Endothelial cell (in vitro differentiated cells): ENCODE data around the gene NOL7. TPM values are rescaled to one million over a fixed set of nuclear protein-coding genes. Genes with fewer than 3 reads are reported as not detected.

Source experiments
- DNase-seq: peaks from one replicate; pipeline ENCODE4 v3.0.0; 2021; ENCODE audit warnings: low spot score
- H3K27ac Mint-ChIP-seq: one replicate; pipeline ENCODE4 v1.8.0; 2021; ENCODE audit warnings: mixed read lengths, inconsistent platforms; ENCODE audit not compliant: unreplicated experiment
- H3K27me3 Mint-ChIP-seq: one replicate; pipeline ENCODE4 v1.8.0; 2021; ENCODE audit warnings: mild to moderate bottlenecking, moderate library complexity, mixed read lengths, inconsistent platforms; ENCODE audit not compliant: unreplicated experiment
- H3K36me3 Mint-ChIP-seq: one replicate; pipeline ENCODE4 v1.8.0; 2021; ENCODE audit warnings: mild to moderate bottlenecking, low read depth, mixed read lengths, inconsistent platforms; ENCODE audit not compliant: unreplicated experiment
- H3K4me1 Mint-ChIP-seq: one replicate; pipeline ENCODE4 v1.8.0; 2021; ENCODE audit warnings: mild to moderate bottlenecking, mixed read lengths, inconsistent platforms; ENCODE audit not compliant: unreplicated experiment
- H3K4me3 Mint-ChIP-seq: one replicate; pipeline ENCODE4 v1.8.0; 2021; ENCODE audit warnings: mild to moderate bottlenecking, mixed read lengths, inconsistent platforms; ENCODE audit not compliant: unreplicated experiment
- H3K9me3 Mint-ChIP-seq: one replicate; pipeline ENCODE4 v1.8.0; 2021; ENCODE audit warnings: mixed read lengths, inconsistent platforms; ENCODE audit not compliant: unreplicated experiment
- CTCF ChIP-seq: fragments of 200-600 bp; sonication (generic); IDR thresholded peaks from one replicate; pipeline ENCODE4 v1.5.0; 2021; ENCODE audit warnings: antibody characterized with exemption; ENCODE audit not compliant: unreplicated experiment
- total RNA-seq: library from RNA; stranded (reverse); fragmentation: NEBNext Ultra II Directional; extraction: Animal tissue kit (Norgen Biotek cat#: 25700); gene quantifications from one replicate; pipeline ENCODE4 v1.2.1, GENCODE V29; 2021; ENCODE audit not compliant: unreplicated experiment

NOL7 gene
- total RNA-seq, 1 donor from 2014 or later = 43.5 TPM

- no peak for DNase-seq
- Mint-ChIP-seq H3K4me3 (no peak overlapping the region), H3K27ac (peak overlapping the region; percentile 4), H3K4me1 (peaks cover 42% of the 10 kb centered on the region), H3K9me3 (no peaks in the 10 kb centered on the region), H3K27me3 (peaks cover 3% of the 10 kb centered on the region), H3K36me3 (no peaks in the 10 kb centered on the region)
- TF ChIP-seq CTCF = no peak
Observed at GRCh38 chr6:13662651-13663334, 47.7 kb downstream of the NOL7 start.

GRCh38 chr6:13663986-13664385 is 48.9 kb downstream of the NOL7 start:
- peaks cover 48% of the 10 kb centered on the region for H3K4me1 Mint-ChIP-seq
- H3K27me3 Mint-ChIP-seq = peaks cover 3% of the 10 kb centered on the region
- H3K9me3 Mint-ChIP-seq = no peaks in the 10 kb centered on the region
- H3K36me3 Mint-ChIP-seq = no peaks in the 10 kb centered on the region
- DNase-seq = no peak
- H3K4me3 Mint-ChIP-seq = no peak overlapping the region
- H3K27ac Mint-ChIP-seq = peak overlapping the region; percentile 38
- TF ChIP-seq CTCF = no peak

- peaks cover 51% of the 10 kb centered on the region for H3K4me1 Mint-ChIP-seq
- no peak for DNase-seq
- no peaks in the 10 kb centered on the region for H3K36me3 Mint-ChIP-seq
- no peak overlapping the region for H3K4me3 Mint-ChIP-seq
- H3K27ac Mint-ChIP-seq = no peak overlapping the region
- H3K9me3 Mint-ChIP-seq = no peaks in the 10 kb centered on the region
- TF ChIP-seq CTCF = no peak
- H3K27me3 Mint-ChIP-seq = peaks cover 3% of the 10 kb centered on the region
Observed at GRCh38 chr6:13664703-13665352, 49.7 kb downstream of the NOL7 start.

- no peak for TF ChIP-seq CTCF
- Mint-ChIP-seq H3K4me1 (peaks cover 45% of the 10 kb centered on the region), H3K27ac (no peak overlapping the region), H3K9me3 (no peaks in the 10 kb centered on the region), H3K36me3 (no peaks in the 10 kb centered on the region), H3K27me3 (peaks cover 3% of the 10 kb centered on the region), H3K4me3 (no peak overlapping the region)
- DNase-seq = no peak
Observed at GRCh38 chr6:13666194-13667105, 51.3 kb downstream of the NOL7 start.
